Liver (tissue), 3 donors: Measurements from ENCODE around the gene TBCCD1.

Experiments used
- EGR1 ChIP-seq, 2 donors: IDR thresholded peaks; 2 replicates each; pipeline ENCODE4 v1.6.1; 2016 to 2018; ENCODE audit warnings: antibody characterized with exemption in 2 of 2, low read depth in 2 of 2
- GABPA ChIP-seq, 2 donors: IDR thresholded peaks in 1 of 2; conservative IDR thresholded peaks in 1 of 2; 2 replicates each; pipeline ENCODE4 v1.6.1; 2016; ENCODE audit warnings: antibody characterized with exemption in 2 of 2, mild to moderate bottlenecking in 1 of 2, moderate library complexity in 1 of 2
- RAD21 ChIP-seq, 2 donors: IDR thresholded peaks; 2 replicates each; pipeline ENCODE4 v1.6.1; 2016; ENCODE audit warnings: antibody characterized with exemption in 2 of 2, mild to moderate bottlenecking in 2 of 2
- RXRA ChIP-seq, 2 donors: IDR thresholded peaks; 2 replicates each; pipeline ENCODE4 v1.6.1; 2017 to 2018; ENCODE audit warnings: antibody characterized with exemption in 2 of 2, mild to moderate bottlenecking in 1 of 2
- TAF1 ChIP-seq: conservative IDR thresholded peaks from 2 replicates; pipeline ENCODE4 v1.6.1; 2016; ENCODE audit warnings: antibody characterized with exemption, mild to moderate bottlenecking
- TF ChIP-seq, protein P1 (sequence below): fragments of 150-350 bp; IDR thresholded peaks from 2 replicates; pipeline ENCODE4 v1.5.1; 2017; ENCODE audit warnings: improper control_type of control experiment, low read depth, low read length; ENCODE audit not compliant: missing input control
- TF ChIP-seq, protein P2 (sequence below): IDR thresholded peaks from 2 replicates; pipeline ENCODE4 v1.6.1; 2016; ENCODE audit warnings: antibody characterized with exemption
- TF ChIP-seq, protein P3 (sequence below): IDR thresholded peaks from 2 replicates; pipeline ENCODE4 v1.6.1; 2016; ENCODE audit warnings: antibody characterized with exemption
- donor health status: healthy.
- donor health status: healthy.

DNA sequence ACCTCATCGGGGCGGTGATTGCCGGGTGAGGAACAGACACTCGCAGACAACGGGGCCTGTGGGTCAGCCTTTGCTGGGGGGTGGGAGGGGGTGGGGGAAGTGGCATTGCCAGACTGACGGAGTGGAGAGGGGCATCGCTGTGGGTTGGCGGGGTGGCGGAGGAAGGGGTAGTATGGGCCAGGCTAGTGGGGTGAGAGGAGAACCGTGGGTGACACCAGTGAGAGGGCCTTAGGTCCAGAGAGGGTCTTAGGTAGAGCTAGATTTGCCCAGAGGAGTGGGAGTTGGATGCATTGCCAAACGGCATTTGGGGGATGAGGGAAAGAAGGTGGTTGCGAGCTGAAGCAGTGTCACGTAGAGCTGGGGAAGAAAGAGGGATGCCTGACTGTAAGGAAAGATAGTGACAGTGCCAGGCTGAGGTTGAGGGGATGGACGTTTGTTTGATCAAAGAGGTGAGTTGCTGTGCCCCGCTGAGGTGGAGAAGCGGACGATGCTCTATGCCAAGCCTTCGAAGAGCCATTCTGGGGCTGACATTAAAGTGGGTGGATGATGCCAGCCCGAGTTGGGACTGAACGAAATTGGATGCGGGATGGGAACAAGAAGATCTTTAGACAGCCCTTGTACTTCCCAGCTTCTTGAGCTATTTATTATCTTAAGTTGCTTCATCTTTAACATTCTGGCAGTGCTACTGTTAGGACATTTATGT, 4.0 kb upstream of the TBCCD1 start:
- TF ChIP-seq, protein P1, sequence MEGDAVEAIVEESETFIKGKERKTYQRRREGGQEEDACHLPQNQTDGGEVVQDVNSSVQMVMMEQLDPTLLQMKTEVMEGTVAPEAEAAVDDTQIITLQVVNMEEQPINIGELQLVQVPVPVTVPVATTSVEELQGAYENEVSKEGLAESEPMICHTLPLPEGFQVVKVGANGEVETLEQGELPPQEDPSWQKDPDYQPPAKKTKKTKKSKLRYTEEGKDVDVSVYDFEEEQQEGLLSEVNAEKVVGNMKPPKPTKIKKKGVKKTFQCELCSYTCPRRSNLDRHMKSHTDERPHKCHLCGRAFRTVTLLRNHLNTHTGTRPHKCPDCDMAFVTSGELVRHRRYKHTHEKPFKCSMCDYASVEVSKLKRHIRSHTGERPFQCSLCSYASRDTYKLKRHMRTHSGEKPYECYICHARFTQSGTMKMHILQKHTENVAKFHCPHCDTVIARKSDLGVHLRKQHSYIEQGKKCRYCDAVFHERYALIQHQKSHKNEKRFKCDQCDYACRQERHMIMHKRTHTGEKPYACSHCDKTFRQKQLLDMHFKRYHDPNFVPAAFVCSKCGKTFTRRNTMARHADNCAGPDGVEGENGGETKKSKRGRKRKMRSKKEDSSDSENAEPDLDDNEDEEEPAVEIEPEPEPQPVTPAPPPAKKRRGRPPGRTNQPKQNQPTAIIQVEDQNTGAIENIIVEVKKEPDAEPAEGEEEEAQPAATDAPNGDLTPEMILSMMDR = no peak
- no peak for TF ChIP-seq RAD21 (IDR thresholded peaks at IDR 0.05)
- TF ChIP-seq, protein P2, sequence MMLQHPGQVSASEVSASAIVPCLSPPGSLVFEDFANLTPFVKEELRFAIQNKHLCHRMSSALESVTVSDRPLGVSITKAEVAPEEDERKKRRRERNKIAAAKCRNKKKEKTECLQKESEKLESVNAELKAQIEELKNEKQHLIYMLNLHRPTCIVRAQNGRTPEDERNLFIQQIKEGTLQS = no peak
- no peak for TF ChIP-seq GABPA (IDR thresholded peaks at IDR 0.05 in 1 of 2, conservative IDR thresholded peaks at IDR 0.05 in 1 of 2)
- TF ChIP-seq RXRA (IDR thresholded peaks at IDR 0.05) = no peak
- no peak for TF ChIP-seq EGR1 (IDR thresholded peaks at IDR 0.05; ENCODE audit: low read depth in 2 of 2)
- no peak for TF ChIP-seq TAF1
- TF ChIP-seq, protein P3, sequence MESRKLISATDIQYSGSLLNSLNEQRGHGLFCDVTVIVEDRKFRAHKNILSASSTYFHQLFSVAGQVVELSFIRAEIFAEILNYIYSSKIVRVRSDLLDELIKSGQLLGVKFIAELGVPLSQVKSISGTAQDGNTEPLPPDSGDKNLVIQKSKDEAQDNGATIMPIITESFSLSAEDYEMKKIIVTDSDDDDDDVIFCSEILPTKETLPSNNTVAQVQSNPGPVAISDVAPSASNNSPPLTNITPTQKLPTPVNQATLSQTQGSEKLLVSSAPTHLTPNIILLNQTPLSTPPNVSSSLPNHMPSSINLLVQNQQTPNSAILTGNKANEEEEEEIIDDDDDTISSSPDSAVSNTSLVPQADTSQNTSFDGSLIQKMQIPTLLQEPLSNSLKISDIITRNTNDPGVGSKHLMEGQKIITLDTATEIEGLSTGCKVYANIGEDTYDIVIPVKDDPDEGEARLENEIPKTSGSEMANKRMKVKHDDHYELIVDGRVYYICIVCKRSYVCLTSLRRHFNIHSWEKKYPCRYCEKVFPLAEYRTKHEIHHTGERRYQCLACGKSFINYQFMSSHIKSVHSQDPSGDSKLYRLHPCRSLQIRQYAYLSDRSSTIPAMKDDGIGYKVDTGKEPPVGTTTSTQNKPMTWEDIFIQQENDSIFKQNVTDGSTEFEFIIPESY = no peak
